NCI-H345 (cell line): ENCODE measurements around the gene KCNK1.
"Not testable (repeated sequence)": the region's sequence is repeated elsewhere in the genome, so short reads cannot be mapped to it uniquely, and the experiment has no call there.

ENCODE experiments used
- DNase-seq: peaks from one replicate; lab custom pipeline; 2025; lab: John Stamatoyannopoulos, UW

The KCNK1 gene

GRCh38 chr1:233667741-233668140 is 53.8 kb downstream of the KCNK1 start:
- DNase-seq, result no peak

- no peak for DNase-seq
Observed at GRCh38 chr1:233668146-233668724, 54.3 kb downstream of the KCNK1 start.

GRCh38 chr1:233668725-233669294 is 54.9 kb downstream of the KCNK1 start:
- DNase-seq, result no peak

GRCh38 chr1:233670363-233670762 is 56.5 kb downstream of the KCNK1 start:
- not testable (repeated sequence) for DNase-seq

GRCh38 chr1:233671286-233671685 is 57.4 kb downstream of the KCNK1 start:
- DNase-seq, result no peak

GRCh38 chr1:233672732-233673131 is 58.8 kb downstream of the KCNK1 start:
- no peak for DNase-seq

GRCh38 chr1:233673261-233673946 is 59.5 kb downstream of the KCNK1 start:
- no peak for DNase-seq

GRCh38 chr1:233673947-233674431 is 60.1 kb downstream of the KCNK1 start:
- no peak for DNase-seq

- no peak for DNase-seq
Observed at GRCh38 chr1:233675446-233675845, 61.5 kb downstream of the KCNK1 start.

GRCh38 chr1:233675893-233676292 is 62.0 kb downstream of the KCNK1 start:
- DNase-seq, result no peak

GRCh38 chr1:233677690-233678354 is 63.9 kb downstream of the KCNK1 start:
- DNase-seq, result no peak

GRCh38 chr1:233679030-233679429 is 65.1 kb downstream of the KCNK1 start:
- no peak for DNase-seq

- no peak for DNase-seq
Observed at GRCh38 chr1:233679591-233680373, 65.9 kb downstream of the KCNK1 start.

GRCh38 chr1:233681285-233681684 is 67.4 kb downstream of the KCNK1 start:
- no peak for DNase-seq

- not testable (repeated sequence) for DNase-seq
Observed at GRCh38 chr1:233686653-233687052, 72.7 kb downstream of the KCNK1 start.

- DNase-seq, result no peak
Observed at GRCh38 chr1:233689017-233689747, 75.3 kb downstream of the KCNK1 start.

- no peak for DNase-seq
Observed at GRCh38 chr1:233689748-233690254, 75.9 kb downstream of the KCNK1 start.

- DNase-seq, result no peak
Observed at GRCh38 chr1:233695901-233696300, 82.0 kb downstream of the KCNK1 start.

GRCh38 chr1:233700338-233700737 is 86.4 kb downstream of the KCNK1 start:
- no peak for DNase-seq

- no peak for DNase-seq
Observed at GRCh38 chr1:233704170-233704897, 90.4 kb downstream of the KCNK1 start.
